Esophagus squamous epithelium (tissue), 5 donors: ENCODE results near the gene WNT4. TPM values are rescaled to one million over a fixed set of nuclear protein-coding genes. Genes with fewer than 3 reads are reported as not detected.
A peak's percentile ranks its signal among the peaks of the same experiment; 100 is the strongest.

Experiments used
- DNase-seq: peaks from one replicate; lab custom pipeline; 2025; lab: John Stamatoyannopoulos, UW
- H3K27ac ChIP-seq, 4 donors: fragments of 200-600 bp; sonication (generic); one replicate each; pipeline ENCODE4 v1.5.1; 2016 to 2019; ENCODE audit warnings: mild to moderate bottlenecking in 1 of 4
- H3K27me3 ChIP-seq, 4 donors: fragments of 200-600 bp; sonication (generic); 1 replicate in 3 of 4; 2 replicates in 1 of 4; pipeline versions ENCODE4 v1.5.1 to v1.6.0; 2017 to 2021; ENCODE audit warnings: antibody characterized with exemption in 1 of 4
- H3K36me3 ChIP-seq, 3 donors: fragments of 200-600 bp; sonication (generic); one replicate each; pipeline ENCODE4 v1.5.1; 2016 to 2019
- H3K4me1 ChIP-seq, 3 donors: fragments of 200-600 bp; sonication (generic); one replicate each; pipeline ENCODE4 v1.5.1; 2017 to 2019
- H3K4me3 ChIP-seq, 4 donors: fragments of 200-600 bp; sonication (generic); 1 replicate in 3 of 4; 2 replicates in 1 of 4; pipeline ENCODE4 v1.5.1; 2016 to 2019; ENCODE audit warnings: mild to moderate bottlenecking in 2 of 4, moderate library complexity in 1 of 4
- H3K9me3 ChIP-seq, 3 donors: fragments of 200-600 bp; sonication (generic); one replicate each; pipeline ENCODE4 v1.5.1; 2016 to 2019
- POLR2A ChIP-seq, 4 donors: fragments of 450-650 bp; IDR thresholded peaks; one replicate each; pipeline ENCODE4 v1.6.1; 2017; ENCODE audit warnings: antibody characterized with exemption in 4 of 4, mild to moderate bottlenecking in 4 of 4, moderate library complexity in 3 of 4
- WGBS, 2 donors: methylation state at CpG; one replicate each; pipeline ENCODE4 v1.1.5; 2018; 5-methylcytosine and 5-hydroxymethylcytosine counted together
- intact Hi-C: fragments of 100-400 bp; cut with DNase I; formaldehyde crosslinking; loops from one replicate; pipeline ENCODE4 v1.15.0; 2022
- total RNA-seq, 4 donors: library from RNA; depleted of rRNA; stranded (reverse); fragments of >200 nt; gene quantifications; one replicate each; pipeline ENCODE4 v1.1.0, GENCODE V29; 2016
- TF ChIP-seq, protein P1 (sequence below), 6 experiments: fragments of 450-650 bp in 4 of 6; fragments of 200-600 bp in 2 of 6; sonication (generic) in 2 of 6; IDR thresholded peaks; one replicate each; pipeline ENCODE4 v1.5.1; 2016 to 2019; ENCODE audit warnings: antibody characterized with exemption in 6 of 6, mild to moderate bottlenecking in 4 of 6, moderate library complexity in 4 of 6
- donor health status: DM: yes; HTN: yes; CAD: no.

WNT4 gene
- total RNA-seq, result 10 to 100 TPM in 1 of 4 donors, 1 to 10 TPM in 3; 4.8 to 11.9 (median 6.6) TPM

DNA sequence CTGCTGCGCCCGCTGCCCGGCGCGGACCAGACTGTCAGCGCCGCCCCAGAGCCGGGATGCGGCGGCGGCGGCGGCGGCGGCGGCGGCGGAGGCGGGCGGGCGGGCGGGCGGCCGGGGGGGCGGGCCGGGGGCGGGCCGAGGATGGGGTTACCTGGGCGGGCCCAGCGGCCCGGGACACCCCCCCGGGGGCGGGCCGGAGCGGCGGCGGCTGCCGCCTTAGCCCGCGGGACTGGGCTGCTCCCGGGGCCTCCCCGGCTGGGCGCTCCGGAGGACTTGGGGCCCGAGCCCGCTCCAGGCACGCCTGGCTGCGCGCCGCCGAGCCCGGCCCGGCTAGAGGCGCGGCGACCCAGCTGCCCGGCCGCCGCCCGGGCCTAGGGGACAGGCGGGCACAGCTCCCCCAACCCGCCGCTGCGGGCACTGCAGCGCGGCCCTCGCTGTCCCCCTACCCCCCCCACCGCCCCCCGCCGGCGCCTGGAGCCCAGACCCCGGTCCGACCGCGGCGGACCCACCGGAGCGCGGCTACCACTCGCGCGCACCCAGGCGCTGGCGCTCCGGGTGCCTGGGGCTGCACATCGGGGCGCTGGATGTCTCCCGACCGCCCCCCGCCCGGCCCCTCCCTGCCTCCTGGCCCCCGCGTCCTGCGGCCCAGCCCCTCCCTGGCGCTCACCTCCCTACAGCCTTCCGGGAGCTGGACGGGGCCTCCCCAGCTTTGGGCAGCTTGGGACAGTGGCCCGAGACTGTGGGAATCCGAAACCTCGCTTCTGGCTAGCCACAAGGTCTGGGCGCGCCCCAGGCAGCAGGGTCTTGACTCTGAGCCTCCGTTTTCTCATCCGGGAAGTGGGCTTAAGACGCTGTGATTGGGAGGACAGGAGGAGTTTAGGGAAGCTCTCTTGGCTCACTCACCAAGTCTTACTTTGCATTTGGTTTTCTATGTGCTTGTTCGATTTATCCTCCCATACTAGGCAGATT is at the start of gene WNT4:
TSS of gene WNT4 (minus strand) at position 33 of the 969 bp plus-strand sequence. CDS start 175 bp downstream, outside the sequence.
- Histone ChIP-seq H3K9me3 (no peaks in the 10 kb centered on the region), H3K27ac (peak within 1 kb of the TSS; percentile 78 to 86 (median 82)), H3K4me3 (peak within 1 kb of the TSS; percentile 54 to 72 (median 63)), H3K4me1 (peaks cover 21 to 53% (median 34%) of the 10 kb centered on the region in 3 donors), H3K27me3 (peaks cover 0 to 77% (median 0%) of the 10 kb centered on the region in 4 donors), H3K36me3 (no peaks in the 10 kb centered on the region)
- no peak for TF ChIP-seq POLR2A (IDR thresholded peaks at IDR 0.05)
- TF ChIP-seq, protein P1, sequence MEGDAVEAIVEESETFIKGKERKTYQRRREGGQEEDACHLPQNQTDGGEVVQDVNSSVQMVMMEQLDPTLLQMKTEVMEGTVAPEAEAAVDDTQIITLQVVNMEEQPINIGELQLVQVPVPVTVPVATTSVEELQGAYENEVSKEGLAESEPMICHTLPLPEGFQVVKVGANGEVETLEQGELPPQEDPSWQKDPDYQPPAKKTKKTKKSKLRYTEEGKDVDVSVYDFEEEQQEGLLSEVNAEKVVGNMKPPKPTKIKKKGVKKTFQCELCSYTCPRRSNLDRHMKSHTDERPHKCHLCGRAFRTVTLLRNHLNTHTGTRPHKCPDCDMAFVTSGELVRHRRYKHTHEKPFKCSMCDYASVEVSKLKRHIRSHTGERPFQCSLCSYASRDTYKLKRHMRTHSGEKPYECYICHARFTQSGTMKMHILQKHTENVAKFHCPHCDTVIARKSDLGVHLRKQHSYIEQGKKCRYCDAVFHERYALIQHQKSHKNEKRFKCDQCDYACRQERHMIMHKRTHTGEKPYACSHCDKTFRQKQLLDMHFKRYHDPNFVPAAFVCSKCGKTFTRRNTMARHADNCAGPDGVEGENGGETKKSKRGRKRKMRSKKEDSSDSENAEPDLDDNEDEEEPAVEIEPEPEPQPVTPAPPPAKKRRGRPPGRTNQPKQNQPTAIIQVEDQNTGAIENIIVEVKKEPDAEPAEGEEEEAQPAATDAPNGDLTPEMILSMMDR (IDR thresholded peaks at IDR 0.05), result no peak
- WGBS, 2 donors, result 2 to 22% methylated on average over 6 to 7 of the region's 106 CpGs
- intact Hi-C loops, result no loop called here
- no peak for DNase-seq

DNA sequence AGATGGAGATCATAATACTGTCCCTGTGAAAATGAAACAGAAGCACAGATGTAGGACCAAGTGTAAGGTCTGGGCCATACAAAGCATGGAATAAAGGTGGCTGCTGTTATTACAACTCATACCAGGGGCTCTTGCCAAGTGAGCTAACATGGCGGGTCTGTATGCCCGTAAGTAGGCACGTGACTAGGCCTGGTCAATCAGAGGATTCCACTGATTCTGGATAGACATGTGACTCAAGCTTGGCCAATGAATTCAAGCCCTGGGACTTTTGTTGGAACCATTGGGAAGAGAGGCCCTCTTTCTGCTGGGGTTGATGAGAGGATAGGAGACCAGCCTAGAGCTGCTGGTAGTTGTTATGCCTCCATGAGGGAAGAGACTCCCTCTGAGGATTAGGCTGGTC is 47.8 kb upstream of the WNT4 start:
- intact Hi-C loops, result no loop called here
- peaks cover 0 to 30% (median 0%) of the 10 kb centered on the region in 4 donors for H3K27me3 ChIP-seq
- no peaks in the 10 kb centered on the region for H3K9me3 ChIP-seq
- H3K4me1 ChIP-seq, result no peaks in the 10 kb centered on the region
- 92 to 93% methylated on average over 3 of the region's 3 CpGs for WGBS, 2 donors
- TF ChIP-seq, protein P1 (IDR thresholded peaks at IDR 0.05), result no peak
- TF ChIP-seq POLR2A (IDR thresholded peaks at IDR 0.05), result no peak
- H3K27ac ChIP-seq, result no peak overlapping the region
- no peak overlapping the region for H3K4me3 ChIP-seq
- H3K36me3 ChIP-seq, result no peaks in the 10 kb centered on the region
- DNase-seq, result no peak

DNA sequence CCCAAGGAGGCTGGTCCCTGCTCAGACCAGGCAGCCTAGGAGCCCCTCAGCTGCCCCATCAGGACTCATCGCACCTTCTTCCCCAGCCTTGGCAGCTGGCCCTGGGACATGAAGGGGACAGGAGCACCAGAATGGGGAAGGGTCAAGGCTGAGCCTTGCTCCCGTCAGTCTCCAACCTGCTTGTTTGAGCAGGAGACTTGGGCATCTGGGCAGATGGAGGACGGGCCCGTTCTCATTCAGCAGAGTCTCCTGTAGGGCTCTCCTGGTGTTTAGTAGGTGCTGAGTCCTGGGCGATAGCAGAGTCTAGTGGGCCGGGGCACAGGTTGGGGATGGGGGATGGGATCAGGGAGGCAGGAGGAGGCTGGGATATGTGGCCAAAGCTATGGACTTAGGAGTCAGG is 47.4 kb upstream of the WNT4 start:
- TF ChIP-seq, protein P1 (IDR thresholded peaks at IDR 0.05), result no peak
- TF ChIP-seq POLR2A (IDR thresholded peaks at IDR 0.05), result no peak
- Histone ChIP-seq H3K4me3 (no peak overlapping the region), H3K27me3 (peaks cover 0 to 34% (median 0%) of the 10 kb centered on the region in 4 donors), H3K9me3 (no peaks in the 10 kb centered on the region), H3K36me3 (no peaks in the 10 kb centered on the region), H3K27ac (no peak overlapping the region), H3K4me1 (no peaks in the 10 kb centered on the region)
- no peak for DNase-seq
- 98 to 100% methylated on average over 4 to 6 of the region's 6 CpGs for WGBS, 2 donors
- intact Hi-C loops, result no loop called here

DNA sequence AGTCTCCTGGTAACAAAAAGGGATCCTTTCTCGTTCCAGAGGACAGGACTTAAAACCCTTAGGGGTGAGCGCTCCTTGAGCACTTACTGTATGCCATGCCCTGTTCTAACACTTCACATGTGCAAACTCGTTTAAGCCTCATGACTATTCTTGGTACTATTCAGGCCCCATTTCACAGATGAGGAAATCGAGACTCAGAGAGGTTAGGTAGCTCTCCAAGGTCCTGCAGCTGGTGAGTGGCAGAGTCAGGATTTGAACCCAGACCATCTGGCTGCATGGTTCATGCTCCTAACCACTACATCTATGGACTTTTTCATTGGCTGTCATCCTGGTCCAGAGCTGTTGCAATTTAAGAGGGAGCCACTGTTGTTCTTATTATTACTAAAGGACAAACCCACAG is 46.7 kb upstream of the WNT4 start:
- 74 to 77% methylated on average over 4 of the region's 4 CpGs for WGBS, 2 donors
- H3K9me3 ChIP-seq, result no peaks in the 10 kb centered on the region
- no peaks in the 10 kb centered on the region for H3K36me3 ChIP-seq
- H3K4me1 ChIP-seq, result no peaks in the 10 kb centered on the region
- intact Hi-C loops, result no loop called here
- H3K27me3 ChIP-seq, result peaks cover 0 to 41% (median 0%) of the 10 kb centered on the region in 4 donors
- H3K27ac ChIP-seq, result no peak overlapping the region
- DNase-seq, result no peak
- TF ChIP-seq, protein P1 (IDR thresholded peaks at IDR 0.05), result no peak
- no peak for TF ChIP-seq POLR2A (IDR thresholded peaks at IDR 0.05)
- H3K4me3 ChIP-seq, result no peak overlapping the region

DNA sequence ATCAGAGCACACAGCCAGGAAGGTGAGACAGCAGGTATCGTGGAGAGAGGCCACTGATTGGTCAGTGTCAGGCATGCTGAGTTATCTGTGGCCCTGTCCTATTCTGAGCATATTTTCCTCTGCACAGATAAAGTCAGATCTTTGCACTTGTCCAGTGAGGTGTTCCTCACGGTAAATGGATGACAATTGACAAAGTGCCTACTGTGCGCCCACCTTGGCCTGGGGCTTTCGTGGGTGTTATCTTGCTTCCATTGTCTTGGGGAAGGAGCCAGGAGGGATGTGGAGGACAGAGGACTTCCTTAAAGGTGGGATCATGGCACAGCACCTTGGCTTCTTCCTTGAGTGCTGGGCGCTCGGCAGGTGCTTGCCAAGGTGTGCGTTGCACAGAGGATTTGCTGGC is 46.0 kb upstream of the WNT4 start:
- peaks cover 0 to 44% (median 0%) of the 10 kb centered on the region in 4 donors for H3K27me3 ChIP-seq
- intact Hi-C loops, result no loop called here
- H3K36me3 ChIP-seq, result no peaks in the 10 kb centered on the region
- no peak for TF ChIP-seq POLR2A (IDR thresholded peaks at IDR 0.05)
- TF ChIP-seq, protein P1 (IDR thresholded peaks at IDR 0.05), result no peak
- no peak overlapping the region for H3K4me3 ChIP-seq
- no peaks in the 10 kb centered on the region for H3K9me3 ChIP-seq
- WGBS, 2 donors, result 83 to 88% methylated on average over 1 to 2 of the region's 7 CpGs
- H3K4me1 ChIP-seq, result no peaks in the 10 kb centered on the region
- H3K27ac ChIP-seq, result no peak overlapping the region
- DNase-seq, result no peak
